Left lung (tissue), 10 donors: ENCODE measurements around the gene SLC7A8. TPM values are rescaled to one million over a fixed set of nuclear protein-coding genes. Genes with fewer than 3 reads are reported as not detected.

Experiments
- ATAC-seq: fragments of 200-7000 bp; cut with Tn5 transposase; one replicate; pipeline ENCODE4 v1.9.1; 2020; ENCODE audit warnings: moderate library complexity
- DNase-seq, 4 donors: peaks; one replicate each; pipeline ENCODE4 v3.0.0-alpha.2; 2013 to 2020
- H3K27ac ChIP-seq, 2 donors: fragments of 200-600 bp; sonication (generic) in 1 of 2; one replicate each; pipeline versions ENCODE4 v1.5.0 to v1.8.0; 2020 to 2021
- H3K27me3 ChIP-seq, 2 donors: fragments of 200-600 bp; sonication (generic) in 1 of 2; one replicate each; pipeline versions ENCODE4 v1.5.0 to v1.8.0; 2020 to 2021
- H3K36me3 ChIP-seq, 2 donors: fragments of 200-600 bp; sonication (generic) in 1 of 2; one replicate each; pipeline versions ENCODE4 v1.5.0 to v1.8.0; 2020 to 2021
- H3K4me1 ChIP-seq, 2 donors: fragments of 200-600 bp; one replicate each; pipeline ENCODE4 v1.8.0; 2021
- H3K4me3 ChIP-seq, 2 donors: fragments of 200-600 bp; sonication (generic) in 1 of 2; one replicate each; pipeline versions ENCODE4 v1.5.0 to v1.8.0; 2020 to 2021; ENCODE audit warnings: mild to moderate bottlenecking in 1 of 2
- H3K9me3 ChIP-seq, 2 donors: fragments of 200-600 bp; sonication (generic) in 1 of 2; one replicate each; pipeline versions ENCODE4 v1.5.0 to v1.8.0; 2020 to 2021
- CTCF ChIP-seq, 2 donors: fragments of 200-600 bp; sonication (generic) in 1 of 2; IDR thresholded peaks; one replicate each; pipeline versions ENCODE4 v1.5.0 to v1.8.0; 2021; ENCODE audit warnings: antibody characterized with exemption in 2 of 2
- intact Hi-C, 2 donors: fragments of 100-400 bp; cut with DNase I; formaldehyde crosslinking; loops; one replicate each; pipeline versions ENCODE4 v1.11.2 to v1.14.2; 2022
- polyA plus RNA-seq, 6 donors: library from polyadenylated mRNA; unstranded; fragments of 120-200 nt; gene quantifications; one replicate each; pipeline ENCODE4 v1.2.1, GENCODE V29; 2013; ENCODE audit not compliant: insufficient read length in 6 of 6
- total RNA-seq, 2 donors: library from RNA; stranded (reverse); fragmentation: NEBNext Ultra II Directional; extraction: Animal tissue kit (Norgen Biotek cat#: 25700); gene quantifications; one replicate each; pipeline ENCODE4 v1.2.1, GENCODE V29; 2021
- donor health status: DM: no; HTN: yes; CAD: no.
- donor health status: DM: no; HTN: no; CAD: no.

Gene SLC7A8
- total and polyA plus RNA-seq, 8 donors, result 38.5 to 153 (median 124) TPM

GRCh38 chr14:23105348-23105824 lies 78.1 kb downstream of the SLC7A8 start:
- intact Hi-C loops, result loop anchor here in 1 of 2 donors (5.0 kb wide), 1 partner anchor 38 kb away; no protein-coding TSS in a partner anchor
- no peak overlapping the region for H3K4me3 ChIP-seq
- DNase-seq, result no peak
- H3K9me3 ChIP-seq, result no peaks in the 10 kb centered on the region
- ATAC-seq, result no peak
- H3K27ac ChIP-seq, result no peak overlapping the region
- no peaks in the 10 kb centered on the region for H3K27me3 ChIP-seq
- no peak for TF ChIP-seq CTCF (IDR thresholded peaks at IDR 0.05)
- peaks cover 0 to 10% of the 10 kb centered on the region in 2 donors for H3K4me1 ChIP-seq
- no peaks in the 10 kb centered on the region for H3K36me3 ChIP-seq

- no peak for TF ChIP-seq CTCF (IDR thresholded peaks at IDR 0.05)
- intact Hi-C loops, result loop anchor here in 1 of 2 donors (5.0 kb wide), 1 partner anchor 37 kb away; no protein-coding TSS in a partner anchor
- no peak for ATAC-seq
Measured at GRCh38 chr14:23104591-23105347, 78.7 kb downstream of the SLC7A8 start, which contains the start of gene CIROP. Gene CIROP, minus strand, starts transcription at chr14:23104989. Its CDS starts 69 bp downstream, at chr14:23104920.

GRCh38 chr14:23104070-23104590 lies 79.3 kb downstream of the SLC7A8 start:
- DNase-seq, result no peak
- intact Hi-C loops, result no loop called here

More at GRCh38 chr14:23104591-23105347, 78.7 kb downstream of the SLC7A8 start, which contains the start of gene CIROP:
- no peak within 1 kb of the TSS for H3K4me3 ChIP-seq
- H3K27me3 ChIP-seq, result no peaks in the 10 kb centered on the region
- H3K4me1 ChIP-seq, result peaks cover 0 to 10% of the 10 kb centered on the region in 2 donors
- no peaks in the 10 kb centered on the region for H3K36me3 ChIP-seq
- H3K27ac ChIP-seq, result no peak within 1 kb of the TSS
- DNase-seq, result no peak
- no peaks in the 10 kb centered on the region for H3K9me3 ChIP-seq

GRCh38 chr14:23103581-23103980 lies 79.9 kb downstream of the SLC7A8 start:
- no peak for TF ChIP-seq CTCF (IDR thresholded peaks at IDR 0.05)
- DNase-seq, result no peak
- intact Hi-C loops, result no loop called here
- ATAC-seq, result no peak
- no peaks in the 10 kb centered on the region for H3K9me3 ChIP-seq
- H3K4me3 ChIP-seq, result no peak overlapping the region
- H3K36me3 ChIP-seq, result peaks cover 0 to 7% of the 10 kb centered on the region in 2 donors
- no peak overlapping the region for H3K27ac ChIP-seq
- H3K4me1 ChIP-seq, result peaks cover 0 to 21% of the 10 kb centered on the region in 2 donors
- H3K27me3 ChIP-seq, result no peaks in the 10 kb centered on the region

More at GRCh38 chr14:23104070-23104590, 79.3 kb downstream of the SLC7A8 start:
- Histone ChIP-seq H3K27me3 (no peaks in the 10 kb centered on the region), H3K36me3 (peaks cover 0 to 1% of the 10 kb centered on the region in 2 donors), H3K9me3 (no peaks in the 10 kb centered on the region), H3K27ac (no peak overlapping the region), H3K4me3 (no peak overlapping the region), H3K4me1 (peaks cover 0 to 16% of the 10 kb centered on the region in 2 donors)
- no peak for ATAC-seq
- TF ChIP-seq CTCF (IDR thresholded peaks at IDR 0.05), result no peak

- DNase-seq (no peak), ATAC-seq (no peak)
- Histone ChIP-seq H3K4me1 (peaks cover 0 to 29% of the 10 kb centered on the region in 2 donors), H3K27me3 (no peaks in the 10 kb centered on the region), H3K27ac (no peak overlapping the region), H3K9me3 (no peaks in the 10 kb centered on the region), H3K4me3 (no peak overlapping the region), H3K36me3 (peaks cover 0 to 15% of the 10 kb centered on the region in 2 donors)
- no peak for TF ChIP-seq CTCF (IDR thresholded peaks at IDR 0.05)
- intact Hi-C loops, result no loop called here
Measured at GRCh38 chr14:23102801-23103200, 80.7 kb downstream of the SLC7A8 start.
